HepG2 (cell line): ENCODE results near the gene CA11. TPM values are rescaled to one million over a fixed set of nuclear protein-coding genes. Genes with fewer than 3 reads are reported as not detected.

ENCODE experiments used
- BCLAF1 ChIP-seq: fragments of 450-650 bp; IDR thresholded peaks from 2 replicates; pipeline ENCODE4 v1.6.1; 2017; ENCODE audit warnings: mild to moderate bottlenecking
- GATAD2A ChIP-seq: IDR thresholded peaks from 2 replicates; pipeline ENCODE4 v1.6.1; 2016
- HOXA3 ChIP-seq: sonication (generic); formaldehyde crosslinking; IDR thresholded peaks from 2 replicates; pipeline ENCODE4 v1.5.0; 2020; ENCODE audit warnings: missing genetic modification reagents
- LRRFIP1 ChIP-seq: sonication (generic); formaldehyde crosslinking; conservative IDR thresholded peaks from 2 replicates; pipeline ENCODE4 v1.4.0; 2020; ENCODE audit warnings: missing genetic modification reagents
- MAX ChIP-seq: IDR thresholded peaks from 2 replicates; pipeline ENCODE4 v1.6.1; 2012; ENCODE audit warnings: inconsistent platforms
- MTA1 ChIP-seq: sonication (generic); formaldehyde crosslinking; IDR thresholded peaks from 2 replicates; pipeline ENCODE4 v1.4.0; 2020; ENCODE audit warnings: missing genetic modification reagents, mild to moderate bottlenecking, borderline replicate concordance
- RARA ChIP-seq: IDR thresholded peaks from 2 replicates; pipeline ENCODE4 v1.6.1; 2016; ENCODE audit warnings: missing genetic modification reagents, missing compliant biosample characterization
- SOX6 ChIP-seq, 2 experiments: fragments of 450-650 bp in 1 of 2; sonication (generic) in 1 of 2; formaldehyde crosslinking in 1 of 2; IDR thresholded peaks; 2 replicates each; pipeline versions ENCODE4 v1.4.0 to v1.6.1; 2017 to 2020; ENCODE audit warnings: antibody characterized with exemption in 1 of 2, mild to moderate bottlenecking in 1 of 2, missing genetic modification reagents in 1 of 2
- TFE3 ChIP-seq: IDR thresholded peaks from 2 replicates; pipeline ENCODE4 v1.6.1; 2016
- ZMYM3 ChIP-seq: sonication (generic); formaldehyde crosslinking; IDR thresholded peaks from 2 replicates; pipeline ENCODE4 v1.5.1; 2020; ENCODE audit warnings: mild to moderate bottlenecking, missing genetic modification reagents
- polyA plus RNA-seq, 8 experiments: library from polyadenylated mRNA; depleted of rRNA in 3 of 8; stranded (reverse) in 7 of 8; unstranded in 1 of 8; fragments of >200 nt; fragmentation: Illumina TruSeq in 4 of 8; extraction: Trizol in 4 of 8; gene quantifications; 2 replicates each; pipeline versions ENCODE4 v1.2.1 to v1.2.3, GENCODE V29; 2011 to 2016; ENCODE audit warnings: low read depth in 4 of 8, missing spikeins in 1 of 8, mixed read lengths in 1 of 8; ENCODE audit not compliant: insufficient read depth in 1 of 8
- total RNA-seq, 5 experiments: library from RNA; depleted of rRNA; stranded (reverse); fragments of >200 nt; fragmentation: Illumina TruSeq; extraction: Trizol; gene quantifications; 2 replicates each; pipeline ENCODE4 v1.2.3, GENCODE V29; 2016; ENCODE audit warnings: low read depth in 1 of 5
- TF ChIP-seq, protein P1 (sequence below): sonication (generic); formaldehyde crosslinking; IDR thresholded peaks from one replicate; pipeline ENCODE4 v1.5.1; 2020; ENCODE audit warnings: mild to moderate bottlenecking, missing genetic modification reagents; ENCODE audit errors: not compliant biosample characterization

Gene CA11
- total and polyA plus RNA-seq, 2 of the 13 experiments (the other 11 are each of a cell fraction or from before 2014, with no cell fraction given), result 0.41 to 0.58 TPM

DNA sequence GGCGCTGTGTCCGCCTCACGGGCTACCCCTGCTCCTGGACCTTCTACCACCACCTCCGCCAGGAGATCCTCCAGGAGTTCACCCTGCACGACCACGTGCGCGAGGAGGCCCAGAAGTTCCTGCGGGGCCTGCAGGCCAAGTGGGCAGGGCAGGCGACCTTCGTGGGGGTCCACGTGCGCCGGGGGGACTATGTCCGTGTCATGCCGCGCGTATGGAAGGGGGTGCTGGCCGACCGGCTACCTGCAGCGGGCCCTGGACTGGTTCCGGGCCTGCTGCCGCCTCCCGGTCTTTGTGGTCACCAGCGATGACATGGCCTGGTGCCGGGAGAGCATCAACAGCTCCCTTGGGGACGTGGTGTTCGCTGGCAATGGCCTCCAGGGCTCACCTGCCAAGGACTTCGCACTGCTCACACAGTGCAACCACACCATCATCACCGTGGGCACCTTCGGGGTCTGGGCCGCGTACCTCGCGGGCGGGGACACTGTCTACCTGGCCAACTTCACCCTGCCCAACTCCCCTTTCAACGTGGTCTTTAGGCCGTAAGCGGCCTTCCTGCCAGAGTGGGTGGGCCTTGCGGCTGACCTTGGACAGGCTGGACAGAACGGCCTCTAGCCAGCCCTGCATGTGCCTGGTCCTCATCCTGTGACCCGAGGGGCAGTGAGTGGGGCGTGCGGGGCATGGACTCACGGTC, 34.6 kb upstream of the CA11 start (continued):
- TF ChIP-seq BCLAF1 (no peak), HOXA3 (CRISPR knock-in tag) (peak; percentile 53), LRRFIP1 (CRISPR knock-in tag) (no peak), ZMYM3 (peak; percentile 75), GATAD2A (CRISPR knock-in tag) (0 out of 2 replicates have a peak, but pooled peaks have one; percentile 32), MAX (peak; percentile 39; the same call in 1 of the 2 replicates), TFE3 (no peak), MTA1 (CRISPR knock-in tag) (peak; percentile 71; the same call in 1 of the 2 replicates), SOX6 (IDR thresholded peaks at IDR 0.05) (no peak), SOX6 (CRISPR knock-in tag; IDR thresholded peaks at IDR 0.05) (peak; percentile 28; the same call in 1 of the 2 replicates), RARA (CRISPR knock-in tag) (0 out of 2 replicates have a peak, but pooled peaks have one; percentile 13)
- TF ChIP-seq, protein P1, sequence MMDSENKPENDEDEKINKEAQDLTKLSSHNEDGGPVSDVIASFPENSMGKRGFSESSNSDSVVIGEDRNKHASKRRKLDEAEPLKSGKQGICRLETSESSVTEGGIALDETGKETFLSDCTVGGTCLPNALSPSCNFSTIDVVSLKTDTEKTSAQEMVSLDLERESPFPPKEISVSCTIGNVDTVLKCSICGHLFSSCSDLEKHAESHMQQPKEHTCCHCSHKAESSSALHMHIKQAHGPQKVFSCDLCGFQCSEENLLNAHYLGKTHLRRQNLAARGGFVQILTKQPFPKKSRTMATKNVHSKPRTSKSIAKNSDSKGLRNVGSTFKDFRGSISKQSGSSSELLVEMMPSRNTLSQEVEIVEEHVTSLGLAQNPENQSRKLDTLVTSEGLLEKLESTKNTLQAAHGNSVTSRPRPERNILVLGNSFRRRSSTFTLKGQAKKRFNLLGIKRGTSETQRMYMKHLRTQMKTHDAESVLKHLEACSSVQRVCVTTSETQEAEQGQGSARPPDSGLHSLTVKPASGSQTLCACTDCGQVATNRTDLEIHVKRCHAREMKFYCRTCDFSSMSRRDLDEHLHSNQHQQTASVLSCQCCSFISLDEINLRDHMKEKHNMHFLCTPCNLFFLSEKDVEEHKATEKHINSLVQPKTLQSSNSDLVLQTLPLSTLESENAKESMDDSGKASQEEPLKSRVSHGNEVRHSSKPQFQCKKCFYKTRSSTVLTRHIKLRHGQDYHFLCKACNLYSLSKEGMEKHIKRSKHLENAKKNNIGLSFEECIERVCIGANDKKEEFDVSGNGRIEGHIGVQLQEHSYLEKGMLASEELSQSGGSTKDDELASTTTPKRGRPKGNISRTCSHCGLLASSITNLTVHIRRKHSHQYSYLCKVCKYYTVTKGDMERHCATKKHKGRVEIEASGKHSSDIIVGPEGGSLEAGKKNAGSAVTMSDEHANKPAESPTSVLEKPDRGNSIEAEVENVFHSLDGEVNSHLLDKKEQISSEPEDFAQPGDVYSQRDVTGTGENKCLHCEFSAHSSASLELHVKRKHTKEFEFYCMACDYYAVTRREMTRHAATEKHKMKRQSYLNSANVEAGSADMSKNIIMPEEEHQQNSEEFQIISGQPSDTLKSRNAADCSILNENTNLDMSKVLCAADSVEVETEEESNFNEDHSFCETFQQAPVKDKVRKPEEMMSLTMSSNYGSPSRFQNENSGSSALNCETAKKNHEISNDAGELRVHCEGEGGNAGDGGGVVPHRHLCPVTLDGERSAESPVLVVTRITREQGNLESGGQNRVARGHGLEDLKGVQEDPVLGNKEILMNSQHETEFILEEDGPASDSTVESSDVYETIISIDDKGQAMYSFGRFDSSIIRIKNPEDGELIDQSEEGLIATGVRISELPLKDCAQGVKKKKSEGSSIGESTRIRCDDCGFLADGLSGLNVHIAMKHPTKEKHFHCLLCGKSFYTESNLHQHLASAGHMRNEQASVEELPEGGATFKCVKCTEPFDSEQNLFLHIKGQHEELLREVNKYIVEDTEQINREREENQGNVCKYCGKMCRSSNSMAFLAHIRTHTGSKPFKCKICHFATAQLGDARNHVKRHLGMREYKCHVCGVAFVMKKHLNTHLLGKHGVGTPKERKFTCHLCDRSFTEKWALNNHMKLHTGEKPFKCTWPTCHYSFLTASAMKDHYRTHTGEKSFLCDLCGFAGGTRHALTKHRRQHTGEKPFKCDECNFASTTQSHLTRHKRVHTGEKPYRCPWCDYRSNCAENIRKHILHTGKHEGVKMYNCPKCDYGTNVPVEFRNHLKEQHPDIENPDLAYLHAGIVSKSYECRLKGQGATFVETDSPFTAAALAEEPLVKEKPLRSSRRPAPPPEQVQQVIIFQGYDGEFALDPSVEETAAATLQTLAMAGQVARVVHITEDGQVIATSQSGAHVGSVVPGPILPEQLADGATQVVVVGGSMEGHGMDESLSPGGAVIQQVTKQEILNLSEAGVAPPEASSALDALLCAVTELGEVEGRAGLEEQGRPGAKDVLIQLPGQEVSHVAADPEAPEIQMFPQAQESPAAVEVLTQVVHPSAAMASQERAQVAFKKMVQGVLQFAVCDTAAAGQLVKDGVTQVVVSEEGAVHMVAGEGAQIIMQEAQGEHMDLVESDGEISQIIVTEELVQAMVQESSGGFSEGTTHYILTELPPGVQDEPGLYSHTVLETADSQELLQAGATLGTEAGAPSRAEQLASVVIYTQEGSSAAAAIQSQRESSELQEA (CRISPR knock-in tag), result no peak
